Stimulated activated CD4-positive, alpha-beta T cell treated with anti-CD3 and anti-CD28 coated beads, TNF-alpha, amount 100 ng/mL, for 1 hour (primary cell): ENCODE results near the gene ARHGEF37.

Source experiments
- DNase-seq, 3 donors: peaks; one replicate each; pipeline ENCODE4 v3.0.0-alpha.2; 2020; ENCODE audit warnings: low read depth in 3 of 3, low spot score in 1 of 3

ARHGEF37 gene

DNA sequence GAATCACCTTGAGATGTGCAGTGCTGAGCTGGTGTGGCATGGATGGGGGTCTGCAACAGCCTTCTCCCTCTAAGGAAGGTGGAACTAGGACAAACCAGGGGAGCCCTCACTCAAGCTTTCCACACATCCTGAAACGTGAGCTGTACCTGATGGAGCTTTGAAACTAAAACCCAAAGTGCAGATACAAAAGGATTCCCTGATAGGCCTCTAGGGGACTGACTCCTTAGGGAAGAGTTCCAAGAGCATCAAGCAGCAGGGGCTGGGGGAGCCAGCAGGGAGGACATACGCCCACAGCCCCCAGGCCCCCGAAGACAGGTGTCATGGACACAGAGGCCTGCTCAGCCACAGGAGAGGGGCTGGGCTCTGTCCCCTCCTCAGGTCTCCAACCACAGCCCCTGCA, 17.7 kb downstream of the ARHGEF37 start:
- no peak for DNase-seq

DNA sequence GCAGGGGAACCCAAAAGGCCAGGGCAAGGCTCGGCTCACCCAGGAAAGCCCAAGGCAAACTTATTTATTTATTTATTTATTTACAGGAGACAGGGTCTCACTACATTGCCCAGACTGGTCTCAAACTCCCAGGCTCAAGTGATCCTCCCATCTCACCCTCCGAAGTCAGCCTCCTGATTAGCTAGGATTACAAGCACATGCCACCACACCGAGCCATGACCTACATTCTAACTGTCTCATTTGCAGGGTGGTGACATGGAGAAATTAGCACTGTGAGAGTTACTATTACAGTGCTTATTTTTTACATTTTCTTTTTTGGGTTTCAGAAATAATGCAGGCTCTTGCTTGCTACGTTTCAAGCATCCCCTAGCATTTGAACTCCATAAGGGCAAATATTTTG, 18.1 kb downstream of the ARHGEF37 start:
- DNase-seq, result no peak

DNA sequence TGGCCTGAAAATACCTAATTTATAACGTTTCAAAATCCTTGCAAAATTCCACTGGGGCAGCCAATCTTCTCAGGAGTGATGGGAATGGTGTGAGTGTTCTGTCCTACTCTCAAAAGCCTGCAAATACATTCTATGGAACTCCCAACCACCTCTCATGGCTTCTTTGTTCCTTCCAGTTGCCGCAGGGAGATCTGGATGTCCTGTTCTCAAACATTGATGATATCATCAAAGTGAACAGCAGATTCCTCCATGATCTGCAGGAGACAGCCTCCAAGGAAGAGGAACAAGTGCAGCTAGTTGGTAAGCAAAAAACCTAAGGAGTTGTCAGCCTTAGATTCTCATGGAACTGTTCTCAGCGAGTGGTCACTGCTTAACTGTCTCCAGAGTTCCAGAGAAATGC, 19.6 kb downstream of the ARHGEF37 start:
- no peak for DNase-seq

GRCh38 chr5:149603210-149603609, 21.9 kb downstream of the ARHGEF37 start:
- DNase-seq, result no peak

- no peak for DNase-seq
Measured at GRCh38 chr5:149603920-149604319, 22.6 kb downstream of the ARHGEF37 start.

GRCh38 chr5:149604321-149604720, 23.0 kb downstream of the ARHGEF37 start:
- no peak for DNase-seq

- DNase-seq, result no peak
Measured at GRCh38 chr5:149605354-149605997, 24.2 kb downstream of the ARHGEF37 start.

- DNase-seq, result no peak
Measured at GRCh38 chr5:149605998-149606724, 24.9 kb downstream of the ARHGEF37 start.

DNA sequence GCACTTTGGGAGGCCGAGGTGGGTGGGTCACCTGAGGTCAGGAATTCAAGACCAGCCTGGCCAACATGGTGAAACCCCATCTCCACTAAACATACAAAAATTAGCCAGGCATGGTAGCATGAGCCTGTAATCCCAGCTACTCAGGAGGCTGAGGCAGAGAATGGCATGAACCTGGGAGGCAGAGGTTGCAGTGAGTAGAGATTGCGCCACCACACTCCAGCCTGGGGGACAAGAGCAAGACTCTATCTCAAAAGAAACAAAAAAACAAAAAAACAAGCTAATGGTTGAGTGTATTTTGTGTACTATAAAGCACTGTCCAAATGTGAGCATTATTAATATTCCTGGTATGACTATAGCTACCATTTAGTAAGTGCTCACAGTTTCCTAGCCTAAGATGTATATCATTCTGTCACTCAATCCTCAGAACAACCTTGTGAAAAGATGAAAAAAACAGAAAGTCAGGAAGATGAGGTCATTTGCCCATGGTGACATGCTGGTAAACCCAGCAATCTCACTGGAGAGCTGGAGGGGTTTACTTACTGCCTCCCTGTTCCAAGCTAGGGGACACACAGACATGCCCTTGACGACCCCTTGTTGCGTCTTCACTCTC, 27.7 kb downstream of the ARHGEF37 start:
- no peak for DNase-seq

- no peak for DNase-seq
Measured at GRCh38 chr5:149609640-149610219, 28.4 kb downstream of the ARHGEF37 start.

DNA sequence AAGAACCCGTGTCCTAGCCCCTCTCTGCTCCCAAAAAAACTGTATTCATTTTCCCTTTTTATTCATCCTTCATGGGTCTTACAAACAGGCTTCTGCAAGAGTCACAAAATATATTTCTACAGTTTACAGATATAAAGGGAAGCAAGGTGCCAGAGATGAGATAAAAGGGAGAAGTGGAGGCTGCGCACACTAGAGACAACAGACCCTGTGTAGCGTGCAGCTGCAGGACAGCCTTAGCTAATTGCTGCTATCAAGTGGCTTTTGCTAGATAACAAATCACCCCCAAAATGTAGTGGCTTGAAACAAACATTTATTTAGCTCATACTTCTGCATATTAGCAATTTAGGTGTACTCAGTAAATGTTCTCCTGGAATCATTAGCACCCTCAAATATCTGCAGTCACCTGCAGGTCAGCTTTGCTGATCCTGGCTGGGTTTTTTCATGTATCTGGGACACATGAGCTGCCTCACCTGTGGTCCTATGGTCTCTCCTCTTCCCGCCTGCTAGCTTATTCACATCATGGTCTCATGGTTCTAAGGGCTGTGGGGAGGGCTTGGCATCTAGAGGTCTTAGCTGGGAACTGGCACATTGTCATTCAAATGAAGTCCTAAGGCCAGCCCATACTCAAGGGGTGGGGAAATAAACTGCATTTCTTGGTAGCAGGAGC, 29.4 kb downstream of the ARHGEF37 start:
- DNase-seq, result no peak

GRCh38 chr5:149611326-149611725, 30.0 kb downstream of the ARHGEF37 start:
- DNase-seq, result no peak

DNA sequence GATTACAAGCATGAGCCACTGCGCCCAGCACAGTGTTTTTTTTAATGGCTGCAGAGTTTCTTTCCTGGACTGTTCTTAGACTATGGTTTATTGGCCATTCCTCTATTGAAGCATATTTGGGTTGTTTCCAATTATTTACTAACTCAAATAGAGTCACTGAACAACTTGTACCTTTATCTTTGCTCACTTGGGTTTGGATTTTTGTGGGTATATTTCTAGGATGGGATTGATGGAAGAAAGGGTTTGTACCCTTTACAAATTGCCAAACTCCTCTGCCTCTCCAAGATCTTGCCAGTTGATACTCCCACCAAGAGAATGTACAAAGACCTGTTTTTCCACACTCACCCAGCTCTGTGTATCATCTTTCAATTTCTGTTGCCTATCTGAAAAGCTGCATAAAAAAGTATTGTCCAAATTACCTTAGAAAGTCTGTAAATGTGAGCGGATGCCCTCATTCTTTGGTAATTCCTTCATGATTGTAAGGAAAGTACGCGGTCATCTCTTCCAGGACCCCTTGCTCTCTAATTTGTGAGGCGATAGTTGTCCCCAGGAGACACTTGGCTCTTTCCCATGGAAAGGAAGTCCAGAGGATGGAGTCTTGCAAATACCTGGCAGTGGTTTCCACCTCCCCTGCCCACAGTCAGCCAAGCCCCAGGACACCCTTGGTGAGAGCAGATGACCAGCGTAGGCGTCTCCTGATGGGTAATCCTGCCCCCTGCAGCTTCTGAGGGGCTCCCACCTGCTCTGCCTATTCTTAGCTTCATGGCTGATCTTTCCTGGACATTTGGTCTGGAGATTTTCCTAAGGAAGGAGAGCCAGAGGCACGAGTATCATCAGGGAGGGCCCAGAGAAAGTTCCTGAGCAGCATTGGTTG, 33.0 kb downstream of the ARHGEF37 start:
- no peak for DNase-seq

- DNase-seq, result no peak
Measured at GRCh38 chr5:149615976-149616375, 34.7 kb downstream of the ARHGEF37 start.

- DNase-seq, result no peak
Measured at GRCh38 chr5:149616727-149617285, 35.5 kb downstream of the ARHGEF37 start.

- DNase-seq, result no peak
Measured at GRCh38 chr5:149617760-149618306, 36.5 kb downstream of the ARHGEF37 start.

- no peak for DNase-seq
Measured at GRCh38 chr5:149618581-149619248, 37.4 kb downstream of the ARHGEF37 start.

DNA sequence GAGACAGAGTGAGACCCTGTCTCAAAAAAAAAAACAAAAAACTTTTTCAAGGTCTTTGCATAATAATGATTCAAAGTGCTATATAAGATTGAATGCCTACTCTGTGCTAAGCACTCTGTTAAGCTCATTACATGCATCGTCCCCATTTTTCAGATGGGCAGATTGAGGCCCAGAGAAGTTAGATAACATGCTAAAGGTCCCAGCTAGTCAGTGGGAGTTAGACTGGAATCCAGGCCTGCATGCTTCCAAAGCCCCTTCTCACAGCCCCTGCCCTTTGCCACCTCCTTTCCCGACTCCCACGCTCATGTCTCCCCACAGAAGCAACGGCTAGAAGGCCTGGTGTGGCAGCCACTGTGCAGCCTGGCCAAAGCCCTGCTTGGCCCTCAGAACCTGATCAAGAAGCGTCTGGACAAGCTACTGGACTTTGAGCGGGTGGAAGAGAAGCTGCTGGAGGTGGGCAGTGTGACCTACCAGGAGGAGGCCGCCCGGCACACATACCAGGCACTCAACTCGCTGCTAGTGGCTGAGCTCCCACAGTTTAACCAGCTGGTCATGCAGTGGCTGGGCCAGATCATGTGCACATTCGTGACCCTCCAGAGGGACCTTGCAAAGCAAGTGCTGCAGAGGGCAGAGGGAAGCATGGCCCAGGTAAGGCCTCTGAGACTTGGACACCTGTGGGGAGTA, 40.3 kb downstream of the ARHGEF37 start:
- no peak for DNase-seq

DNA sequence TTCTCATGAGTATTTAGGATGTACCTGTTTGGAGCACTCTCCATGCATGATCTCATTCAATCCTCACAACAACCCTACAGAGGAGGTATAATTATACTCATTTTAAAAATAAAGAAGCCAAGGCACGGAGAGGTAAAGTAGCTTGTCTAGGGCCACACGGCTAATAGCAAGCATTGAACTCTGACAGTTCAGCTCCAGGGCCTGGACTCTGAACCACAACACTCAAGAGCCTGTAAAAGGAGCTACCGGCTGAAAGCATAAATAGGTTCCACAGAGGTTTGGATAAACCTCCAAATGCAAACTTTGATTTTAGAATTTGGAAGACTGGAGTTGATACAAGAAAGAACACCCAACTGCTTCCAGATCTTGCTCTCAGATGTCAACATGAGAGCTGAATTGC, 41.2 kb downstream of the ARHGEF37 start:
- DNase-seq, result no peak
